GM12865 (cell line): ENCODE results near the gene SBF1.

Experiments
- DNase-seq: peaks from one replicate; pipeline ENCODE4 v3.0.0; 2010; ENCODE audit warnings: low read depth
- H3K4me3 ChIP-seq: 2 replicates; pipeline ENCODE4 v1.5.1; 2011; ENCODE audit warnings: mild to moderate bottlenecking, low read depth, low read length, control low read depth
- CTCF ChIP-seq: IDR thresholded peaks from 2 replicates; pipeline ENCODE4 v1.5.1; 2011; ENCODE audit warnings: low read length, control low read depth, low read depth, inconsistent platforms; ENCODE audit not compliant: insufficient read depth; ENCODE audit errors: missing control alignments

The SBF1 gene, protein sequence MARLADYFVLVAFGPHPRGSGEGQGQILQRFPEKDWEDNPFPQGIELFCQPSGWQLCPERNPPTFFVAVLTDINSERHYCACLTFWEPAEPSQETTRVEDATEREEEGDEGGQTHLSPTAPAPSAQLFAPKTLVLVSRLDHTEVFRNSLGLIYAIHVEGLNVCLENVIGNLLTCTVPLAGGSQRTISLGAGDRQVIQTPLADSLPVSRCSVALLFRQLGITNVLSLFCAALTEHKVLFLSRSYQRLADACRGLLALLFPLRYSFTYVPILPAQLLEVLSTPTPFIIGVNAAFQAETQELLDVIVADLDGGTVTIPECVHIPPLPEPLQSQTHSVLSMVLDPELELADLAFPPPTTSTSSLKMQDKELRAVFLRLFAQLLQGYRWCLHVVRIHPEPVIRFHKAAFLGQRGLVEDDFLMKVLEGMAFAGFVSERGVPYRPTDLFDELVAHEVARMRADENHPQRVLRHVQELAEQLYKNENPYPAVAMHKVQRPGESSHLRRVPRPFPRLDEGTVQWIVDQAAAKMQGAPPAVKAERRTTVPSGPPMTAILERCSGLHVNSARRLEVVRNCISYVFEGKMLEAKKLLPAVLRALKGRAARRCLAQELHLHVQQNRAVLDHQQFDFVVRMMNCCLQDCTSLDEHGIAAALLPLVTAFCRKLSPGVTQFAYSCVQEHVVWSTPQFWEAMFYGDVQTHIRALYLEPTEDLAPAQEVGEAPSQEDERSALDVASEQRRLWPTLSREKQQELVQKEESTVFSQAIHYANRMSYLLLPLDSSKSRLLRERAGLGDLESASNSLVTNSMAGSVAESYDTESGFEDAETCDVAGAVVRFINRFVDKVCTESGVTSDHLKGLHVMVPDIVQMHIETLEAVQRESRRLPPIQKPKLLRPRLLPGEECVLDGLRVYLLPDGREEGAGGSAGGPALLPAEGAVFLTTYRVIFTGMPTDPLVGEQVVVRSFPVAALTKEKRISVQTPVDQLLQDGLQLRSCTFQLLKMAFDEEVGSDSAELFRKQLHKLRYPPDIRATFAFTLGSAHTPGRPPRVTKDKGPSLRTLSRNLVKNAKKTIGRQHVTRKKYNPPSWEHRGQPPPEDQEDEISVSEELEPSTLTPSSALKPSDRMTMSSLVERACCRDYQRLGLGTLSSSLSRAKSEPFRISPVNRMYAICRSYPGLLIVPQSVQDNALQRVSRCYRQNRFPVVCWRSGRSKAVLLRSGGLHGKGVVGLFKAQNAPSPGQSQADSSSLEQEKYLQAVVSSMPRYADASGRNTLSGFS (N-terminal part only)

DNA sequence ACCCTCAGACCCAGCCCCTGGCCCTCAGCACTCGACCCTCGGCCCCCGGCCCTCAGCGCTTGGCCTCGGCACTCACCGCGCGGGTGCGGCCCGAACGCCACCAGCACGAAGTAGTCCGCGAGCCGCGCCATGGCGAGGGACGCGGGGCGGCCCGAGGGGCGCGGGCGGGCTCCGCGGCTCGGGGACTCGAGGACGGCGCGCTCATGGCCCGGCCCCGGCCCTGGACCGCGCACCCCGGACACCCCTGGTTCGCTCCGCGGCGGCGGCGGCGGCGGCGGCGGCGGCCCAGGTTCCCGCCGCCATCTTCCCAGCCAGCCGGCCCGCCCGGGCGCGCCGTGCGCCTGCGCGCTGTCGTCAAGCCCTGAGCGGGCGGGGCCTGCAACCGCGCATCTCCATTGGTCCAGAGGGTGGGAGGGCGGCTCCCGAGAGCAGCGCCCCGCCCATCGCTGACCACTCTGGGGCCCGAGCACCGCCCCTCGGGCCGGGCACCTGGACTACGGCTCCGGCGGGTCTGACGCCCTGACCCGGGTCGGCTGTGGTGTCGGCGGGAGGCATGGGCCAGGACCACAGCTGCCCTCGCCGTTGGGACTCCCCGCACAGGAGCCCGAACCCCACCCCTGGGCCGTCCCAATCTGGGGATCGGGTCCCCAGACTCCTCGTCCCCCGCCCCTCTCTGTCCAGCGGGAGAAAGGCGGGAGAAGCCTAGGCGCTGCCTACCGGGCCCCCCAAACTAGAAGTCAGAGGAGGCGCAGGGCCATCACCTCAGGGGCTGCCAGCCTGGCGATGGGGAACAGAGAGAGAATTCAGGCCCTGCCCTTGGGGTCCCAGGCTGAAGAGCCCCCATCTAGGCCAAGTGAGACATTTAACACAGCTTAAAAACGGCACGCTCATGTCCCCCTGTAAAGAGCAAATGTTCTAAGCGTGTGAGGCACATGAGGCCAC, at the start of gene SBF1:
TSS of gene SBF1 (minus strand) at position 326 of the 942 bp plus-strand sequence. CDS start at position 131, 195 bp downstream.
- peak within 1 kb of the TSS; percentile 71 for H3K4me3 ChIP-seq
- no peak for TF ChIP-seq CTCF

GRCh38 chr22:50523806-50524675, 49.2 kb upstream of the SBF1 start:
- DNase-seq: no peak
- no peak for TF ChIP-seq CTCF

More for the DNA sequence above, at the start of gene SBF1:
- DNase-seq: peak; percentile 94

GRCh38 chr22:50523458-50523805, 48.6 kb upstream of the SBF1 start:
- no peak overlapping the region for H3K4me3 ChIP-seq
- TF ChIP-seq CTCF: no peak

More at GRCh38 chr22:50523806-50524675, 49.2 kb upstream of the SBF1 start:
- H3K4me3 ChIP-seq: peak overlapping the region; percentile 68

DNA sequence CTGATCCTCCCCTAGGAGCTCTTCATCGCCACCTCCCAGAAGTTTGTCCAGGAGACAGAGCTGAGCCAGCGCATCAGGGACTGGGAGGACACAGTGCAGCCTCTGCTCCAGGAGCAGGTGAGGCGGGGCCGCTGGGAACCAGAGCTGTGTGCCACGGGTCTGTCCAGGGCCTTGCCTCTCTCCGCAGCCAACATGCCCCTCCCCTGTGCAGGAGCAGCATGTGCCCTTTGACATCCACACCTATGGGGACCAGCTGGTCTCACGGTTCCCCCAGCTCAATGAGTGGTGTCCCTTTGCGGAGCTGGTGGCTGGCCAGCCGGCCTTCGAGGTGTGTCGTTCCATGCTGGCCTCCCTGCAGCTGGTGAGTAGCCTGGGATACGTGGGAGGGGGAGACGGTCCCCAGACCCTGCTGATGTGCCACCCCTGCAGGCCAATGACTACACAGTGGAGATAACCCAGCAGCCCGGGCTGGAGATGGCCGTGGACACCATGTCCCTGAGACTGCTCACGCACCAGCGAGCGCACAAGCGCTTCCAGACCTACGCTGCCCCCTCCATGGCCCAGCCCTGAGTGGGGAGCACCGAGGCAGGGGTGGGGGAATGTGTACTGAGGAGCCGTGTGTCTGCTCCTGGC, 48.1 kb upstream of the SBF1 start:
- no peak overlapping the region for H3K4me3 ChIP-seq
- TF ChIP-seq CTCF: no peak
- DNase-seq: no peak

More at GRCh38 chr22:50523458-50523805, 48.6 kb upstream of the SBF1 start:
- no peak for DNase-seq

- no peak for DNase-seq
- no peak for TF ChIP-seq CTCF
- H3K4me3 ChIP-seq: no peak overlapping the region
These were observed 47.5 kb upstream of the SBF1 start for GRCh38 chr22:50522208-50522805.
